DMS153 treated with DMSO at 0.1 percent for 48 hours (cell line): ENCODE measurements around the gene LIN52.

Source experiments
- DNase-seq: peaks from one replicate; lab custom pipeline; 2025; ENCODE audit not compliant: unreplicated experiment; lab: John Stamatoyannopoulos, UW

The LIN52 gene

GRCh38 chr14:74084277-74085046, at the start of gene LIN52, which contains the start of gene ALDH6A1:
TSS of gene LIN52 (plus strand) at chr14:74084956. CDS start at chr14:74084975, 19 bp downstream.
TSS of gene ALDH6A1 (minus strand) at chr14:74084453. CDS start at chr14:74084394, 59 bp downstream.
- peak; percentile 99 for DNase-seq

DNA sequence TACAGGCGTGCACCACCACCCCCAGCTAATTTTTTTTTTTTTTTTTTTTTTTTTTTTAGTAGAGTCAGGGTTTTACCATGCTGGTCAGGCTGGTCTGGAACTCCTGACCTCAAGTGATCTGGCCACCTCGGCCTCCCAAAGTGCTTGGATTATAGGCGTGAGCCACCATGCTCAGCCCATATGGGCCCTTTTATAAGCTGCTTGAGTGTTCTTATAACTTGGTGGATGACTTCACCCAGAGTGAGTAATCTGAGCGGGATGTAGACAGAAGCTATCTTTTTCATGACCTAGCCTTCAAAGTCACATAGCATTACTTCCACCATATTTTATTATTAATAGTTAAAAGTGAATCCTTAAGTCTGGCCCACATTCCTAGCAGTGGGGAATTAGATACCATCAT, 49.2 kb upstream of the LIN52 start:
- no peak for DNase-seq

DNA sequence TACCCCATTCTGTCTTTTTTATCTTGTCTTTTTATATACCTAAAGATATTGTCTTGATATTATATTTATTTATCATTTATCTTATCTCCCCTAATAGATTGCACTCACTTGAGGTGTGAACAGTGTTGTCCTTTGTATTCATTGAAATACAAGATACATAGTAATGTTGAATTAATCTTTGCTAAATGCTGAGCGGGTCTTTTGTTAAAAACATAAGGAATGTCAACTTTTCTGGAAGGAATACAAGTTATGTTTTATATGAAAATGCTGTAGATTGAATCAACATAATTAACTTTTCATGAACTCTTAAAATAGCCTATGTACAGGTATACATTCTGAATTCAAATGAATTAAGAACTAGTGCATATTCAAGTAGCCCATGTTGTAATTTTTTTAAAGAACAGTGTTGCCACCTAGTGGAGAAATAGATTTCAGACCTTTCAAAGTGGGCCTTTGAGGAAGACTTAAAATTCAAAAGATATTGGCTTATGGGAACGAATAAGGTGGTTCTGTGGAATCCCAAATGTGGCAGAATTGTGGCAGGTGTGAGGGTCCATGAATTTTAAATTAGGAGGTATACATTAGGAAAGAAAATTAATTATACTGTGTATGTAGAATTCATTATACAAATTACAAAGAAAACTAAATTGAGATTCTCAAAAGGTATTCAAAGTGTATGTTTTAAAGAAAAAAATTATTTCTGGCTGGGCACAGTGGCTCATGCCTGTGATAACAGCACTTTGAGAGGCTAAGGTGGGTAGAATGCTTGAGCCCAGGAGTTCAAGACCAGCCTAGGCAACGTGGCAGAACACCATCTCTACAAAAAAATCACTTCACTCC, 46.5 kb upstream of the LIN52 start:
- peak; percentile 72 for DNase-seq

DNA sequence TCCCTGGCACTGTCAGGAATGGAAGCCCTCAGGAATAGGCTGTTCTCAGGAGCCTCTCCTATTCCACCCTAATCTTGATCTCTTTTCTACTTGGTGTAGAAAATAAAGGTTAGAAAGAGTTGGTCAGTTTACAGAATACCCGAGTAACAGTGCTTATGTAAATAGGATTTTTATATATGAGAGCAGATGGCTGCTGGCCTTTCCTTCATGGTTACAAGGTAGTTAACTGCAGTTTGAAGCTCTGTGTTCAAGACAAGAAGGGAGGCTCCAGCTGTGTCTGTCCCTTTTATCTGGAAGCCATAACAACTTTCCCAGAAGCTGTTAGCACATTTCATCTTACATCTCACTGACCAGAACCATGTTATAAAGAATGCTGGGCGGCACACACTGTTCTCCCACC, 42.5 kb upstream of the LIN52 start:
- DNase-seq, result no peak

GRCh38 chr14:74045522-74045921, 39.2 kb upstream of the LIN52 start:
- no peak for DNase-seq

- DNase-seq, result no peak
Observed at GRCh38 chr14:74048281-74048680, 36.5 kb upstream of the LIN52 start.

- no peak for DNase-seq
Observed at GRCh38 chr14:74049876-74050495, 34.8 kb upstream of the LIN52 start.

- no peak for DNase-seq
Observed at GRCh38 chr14:74062809-74063150, 22.0 kb upstream of the LIN52 start.

DNA sequence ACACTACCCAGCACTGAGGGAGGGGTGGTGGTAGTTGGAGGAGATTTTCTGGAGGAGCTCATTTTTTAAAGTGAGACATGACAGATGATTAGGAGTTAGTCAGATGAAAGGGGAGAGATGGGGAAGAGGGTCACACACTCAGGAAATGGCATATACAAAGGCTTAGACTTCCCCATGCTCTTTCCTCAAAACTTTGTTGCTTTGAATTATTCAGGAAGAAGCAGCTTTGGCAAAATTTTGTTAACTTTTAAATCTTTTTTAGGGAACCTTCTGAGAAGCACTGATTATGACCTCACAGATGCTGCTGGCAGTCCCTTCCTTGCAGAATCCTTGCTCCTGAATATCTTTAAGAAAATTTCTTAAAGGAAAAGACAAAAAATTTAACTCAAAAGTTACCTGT, 20.3 kb upstream of the LIN52 start:
- DNase-seq, result no peak

GRCh38 chr14:74064883-74065282, 19.9 kb upstream of the LIN52 start:
- no peak for DNase-seq

DNA sequence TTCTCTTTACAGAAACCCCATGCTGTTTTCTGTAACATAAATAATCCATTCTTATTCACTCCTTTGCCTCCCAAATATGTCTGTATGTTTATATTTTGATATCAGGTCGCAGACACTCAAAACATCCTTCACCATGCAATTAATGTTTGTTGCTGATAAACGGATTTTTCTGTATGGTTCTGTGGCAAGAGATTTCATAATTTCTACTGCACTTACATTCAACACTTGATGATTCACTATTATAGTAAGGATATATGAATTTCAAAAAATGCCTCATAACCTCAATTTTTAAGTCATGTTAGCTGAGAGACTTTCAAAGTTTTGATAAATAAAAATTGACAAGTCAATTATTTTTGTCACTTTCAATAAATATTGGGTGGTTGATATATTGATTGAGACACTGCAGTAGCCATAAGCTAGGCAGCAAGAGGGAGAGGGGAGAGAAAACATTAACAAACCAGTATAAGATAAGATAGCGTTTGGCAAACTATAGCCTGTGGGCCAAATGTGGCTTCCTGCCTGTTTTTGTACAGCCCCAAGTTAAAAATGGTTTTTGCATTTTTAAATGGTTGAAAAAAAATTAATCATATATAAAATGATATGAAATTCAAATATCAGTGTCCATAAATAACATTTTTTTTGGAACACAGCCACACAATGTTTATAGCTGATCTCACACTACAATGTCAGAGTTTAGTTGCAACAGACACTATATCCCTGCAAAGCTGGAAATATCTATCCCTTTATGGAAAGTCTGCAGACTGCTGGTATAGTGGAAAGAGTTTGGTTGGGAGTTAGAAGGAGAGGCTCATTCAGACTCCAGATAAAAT, 18.8 kb upstream of the LIN52 start:
- DNase-seq, result no peak

DNA sequence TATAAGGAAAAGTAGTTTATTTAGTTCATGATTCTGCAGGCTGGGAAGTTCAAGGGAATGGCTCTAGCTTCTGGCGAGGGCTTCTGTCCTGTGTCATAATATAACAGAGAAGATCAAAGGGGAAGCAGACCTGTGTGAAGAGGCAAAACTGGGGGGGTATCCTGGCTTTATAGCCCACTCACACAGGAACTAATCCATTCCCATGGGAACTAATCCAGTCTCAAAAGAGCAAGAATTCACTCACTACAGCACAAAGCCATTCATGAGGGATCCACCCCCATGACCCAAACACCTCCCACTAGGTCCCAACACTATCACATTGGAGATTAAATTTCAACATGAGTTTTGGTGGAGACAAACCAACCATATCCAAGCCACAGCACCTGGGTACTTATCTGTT, 7.4 kb upstream of the LIN52 start:
- no peak for DNase-seq

DNA sequence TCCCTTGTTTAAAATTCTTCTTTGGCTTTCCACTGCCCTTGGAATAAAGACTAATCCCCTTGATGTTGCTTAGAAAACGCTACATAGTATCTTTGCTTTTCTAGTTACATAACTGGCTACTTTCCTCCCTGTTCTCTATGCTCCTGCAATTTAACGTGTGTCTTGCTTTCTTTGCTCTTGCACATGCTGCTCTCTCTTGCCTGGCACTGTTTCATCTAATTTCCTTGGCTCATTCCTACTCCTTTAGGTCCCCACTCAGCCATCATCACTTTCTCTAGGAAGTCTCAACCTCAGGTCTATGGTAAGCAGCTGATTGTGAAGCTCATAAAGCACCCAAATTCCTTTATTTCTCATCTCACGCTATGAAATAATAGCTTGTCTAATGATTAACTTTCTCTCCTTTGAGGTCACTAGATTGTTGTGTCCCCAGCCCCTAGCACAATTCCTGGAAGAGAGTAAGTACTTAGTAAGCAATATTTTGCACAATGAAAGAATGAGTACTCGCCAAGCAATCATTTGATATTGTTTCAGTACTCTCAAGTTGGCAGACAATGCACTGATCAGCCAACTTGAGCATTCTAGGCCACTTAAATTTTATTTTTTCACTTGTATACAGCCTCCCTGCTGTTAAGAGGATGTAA, 3.8 kb upstream of the LIN52 start:
- no peak for DNase-seq

DNA sequence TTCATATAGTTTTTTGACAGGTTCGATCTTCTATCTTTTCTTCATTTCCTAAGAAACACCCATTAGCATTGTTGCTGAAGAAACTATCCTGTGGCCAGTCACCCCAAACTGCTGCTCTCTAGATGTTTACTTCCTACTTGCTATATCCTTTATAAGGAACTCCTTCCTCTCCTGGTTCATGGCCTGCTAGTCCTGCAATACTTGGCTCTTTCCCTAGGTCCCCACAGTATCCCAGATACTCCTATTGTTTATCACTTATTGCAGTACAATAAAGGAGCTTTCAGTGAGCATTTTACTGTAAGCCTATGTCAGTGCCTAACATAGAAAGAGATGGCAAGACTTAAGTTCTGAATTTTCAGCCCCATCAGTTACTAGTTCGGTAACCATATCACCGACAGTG, 3.3 kb upstream of the LIN52 start:
- no peak for DNase-seq

- no peak for DNase-seq
Observed at GRCh38 chr14:74083161-74083560, 1.6 kb upstream of the LIN52 start.

DNA sequence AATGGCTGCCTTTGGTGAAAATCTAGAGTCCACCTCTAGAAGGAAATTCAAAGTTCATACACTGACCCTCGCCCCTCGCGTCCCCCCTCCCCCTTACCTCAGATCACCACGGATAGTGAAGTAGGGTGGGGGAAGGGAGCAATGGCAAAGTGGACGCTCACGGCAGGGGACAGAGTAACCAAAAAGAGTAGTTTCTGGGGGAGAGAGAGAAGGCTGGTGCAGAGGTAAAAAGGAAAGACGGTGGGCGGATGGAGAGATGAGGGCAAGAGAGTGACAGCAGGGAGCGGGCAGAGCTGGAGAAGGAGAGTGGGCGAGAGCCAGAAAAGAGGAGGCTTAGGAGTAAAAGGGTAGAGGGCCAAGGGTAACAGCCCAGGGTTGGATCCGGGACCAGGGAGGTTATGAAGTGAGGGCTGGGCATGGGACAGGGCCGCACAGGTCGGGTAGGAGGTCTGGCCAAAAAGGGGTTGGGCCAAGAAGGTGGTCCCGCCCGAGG, 926 bp upstream of the LIN52 start:
- DNase-seq, result no peak

DNA sequence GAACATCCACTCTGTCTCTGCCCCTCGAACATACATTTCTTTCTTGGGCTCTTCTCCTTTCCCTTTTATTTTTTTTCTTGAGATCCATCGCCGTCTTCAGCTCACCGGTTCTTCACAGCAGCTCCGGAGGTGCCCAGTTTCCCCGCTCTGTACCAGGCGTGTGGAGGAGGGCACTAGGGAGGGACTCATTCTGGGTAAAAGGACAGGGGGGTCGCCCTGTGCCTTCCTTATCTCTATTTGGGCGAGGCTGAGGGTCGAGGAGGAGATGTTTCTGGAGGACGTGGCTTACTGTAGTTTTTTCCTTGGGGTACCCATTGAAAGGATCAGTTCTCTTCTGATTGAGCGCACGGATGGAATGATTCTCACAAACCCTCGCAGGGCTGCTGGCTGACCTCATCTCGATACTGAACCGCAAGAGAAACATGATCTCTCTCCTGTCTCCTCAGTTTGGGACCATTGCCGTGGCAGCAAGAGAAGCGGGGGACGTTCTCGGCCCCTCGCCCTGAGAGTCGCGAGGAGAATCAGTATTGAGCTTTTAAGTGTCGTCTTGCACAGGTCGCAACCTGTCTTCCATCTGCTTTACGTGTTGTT, 386 bp downstream of the LIN52 start:
- DNase-seq, result no peak

- no peak for DNase-seq
Observed at GRCh38 chr14:74085828-74086227, 1.1 kb downstream of the LIN52 start.

DNA sequence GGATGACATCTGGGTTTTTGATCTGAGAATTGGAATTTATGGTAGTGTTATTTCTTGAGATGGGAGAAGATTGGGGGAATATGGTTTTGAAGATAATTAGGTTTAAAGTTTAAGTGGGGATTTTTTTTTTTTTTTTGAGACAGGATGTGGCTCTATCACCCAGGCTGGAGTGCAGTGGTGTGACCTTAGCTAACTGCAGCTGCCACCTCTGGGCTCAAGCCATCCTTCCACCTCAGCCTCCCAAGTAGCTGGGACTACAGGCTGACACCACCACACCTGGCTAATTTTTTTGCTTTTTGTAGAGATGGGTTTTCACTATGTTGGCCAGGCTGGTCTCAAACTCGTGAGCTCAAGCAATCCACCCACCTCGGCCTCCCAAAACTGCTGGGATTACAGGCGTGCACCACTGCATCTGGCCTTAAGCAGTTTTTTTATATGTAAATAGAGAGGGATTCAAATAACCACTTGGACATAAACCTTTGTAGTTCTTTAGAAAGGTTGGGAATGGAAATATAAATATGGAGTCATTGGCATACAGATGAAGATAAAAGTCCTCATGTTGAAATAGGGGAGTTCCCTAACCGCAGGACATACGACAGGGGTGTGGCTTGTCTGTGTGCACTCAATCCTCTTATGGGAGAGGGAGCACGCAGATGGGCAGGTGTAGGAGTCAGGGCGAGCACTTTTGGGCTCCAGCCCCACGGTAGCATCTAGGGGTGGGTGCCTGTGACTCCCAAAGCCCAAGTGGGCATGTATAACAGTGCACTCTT, 4.7 kb downstream of the LIN52 start:
- no peak for DNase-seq
